Measurements from ENCODE around the gene BTNL2. TPM values are rescaled to one million over a fixed set of nuclear protein-coding genes. Genes with fewer than 3 reads are reported as not detected.

The BTNL2 gene
- total and polyA plus RNA-seq, 2 donors (not counting 3 experiments of a cell fraction or from before 2014, with no cell fraction given): not detected

GRCh38 chr6:32371229-32371628 is 35.8 kb downstream of the BTNL2 start:
- TF ChIP-seq GATA2 (IDR thresholded peaks at IDR 0.05; ENCODE audit: insufficient read depth, insufficient read length, low read depth, low read length) (peak; percentile 48), MYC (IDR thresholded peaks at IDR 0.05; ENCODE audit: low read depth, low read length) (no peak), JUN (IDR thresholded peaks at IDR 0.05; ENCODE audit: borderline replicate concordance, insufficient read depth, insufficient read length, low read depth) (peak; percentile 69), FOS (IDR thresholded peaks at IDR 0.05; ENCODE audit: borderline replicate concordance, insufficient read depth, low read length) (peak; percentile 24)
- CTCF ChIA-PET: no interaction called here
- peak overlapping the region; percentile 70 for H2AFZ ChIP-seq (ENCODE audit: low read depth, low read length)
- POLR2A ChIA-PET: no interaction called here
- dilution Hi-C loops (cut with MboI; ENCODE audit: extremely low pct_ligation_motif_present, low sequenced_read_pairs): no loop called here
- no peaks in the 10 kb centered on the region for H3K27me3 ChIP-seq (ENCODE audit: control insufficient read depth in 2 of 2, insufficient read depth in 2 of 2, low read length in 2 of 2)
- H3K4me1 ChIP-seq (ENCODE audit: control insufficient read depth, extremely low read depth, insufficient read depth, low read length): peaks cover 25% of the 10 kb centered on the region
- H3K4me2 ChIP-seq (ENCODE audit: insufficient read depth, low read length): peak overlapping the region; percentile 70
- H3K79me2 ChIP-seq (ENCODE audit: control insufficient read depth, insufficient read depth, low read length): no peaks in the 10 kb centered on the region
- intact Hi-C loops (cut with micrococcal nuclease): loop anchor here (1.0 to 2.0 kb wide), 2 partner anchors 22 to 174 kb away; no protein-coding TSS in a partner anchor
- no peaks in the 10 kb centered on the region for H3K9me1 ChIP-seq (replicated peaks; ENCODE audit: control insufficient read depth, extremely low read depth, insufficient read depth, low read length)
- no peaks in the 10 kb centered on the region for H3K36me3 ChIP-seq (ENCODE audit: control insufficient read depth in 2 of 2, extremely low read depth in 1 of 2, insufficient read depth in 2 of 2, low read length in 2 of 2)
- FAIRE-seq (peak; percentile 94), DNase-seq (ENCODE audit: low read depth, low spot score) (peak; percentile 76)
- no peaks in the 10 kb centered on the region for H4K20me1 ChIP-seq (replicated peaks; ENCODE audit: control insufficient read depth, extremely low read depth, insufficient read depth, low read length)
- H3K9ac ChIP-seq (replicated peaks; ENCODE audit: extremely low read depth, insufficient read depth, low read length): peak overlapping the region; percentile 51
- peak overlapping the region; percentile 93 for H3K27ac ChIP-seq (ENCODE audit: insufficient read depth, low read depth, low read length)
- no peak overlapping the region for H3K4me3 ChIP-seq (replicated peaks in 1 of 3; ENCODE audit: insufficient read depth in 1 of 3, low read depth in 1 of 3, low read length in 3 of 3)
- BruUV-seq (replicated peaks): no TSS peak
- H3K9me3 ChIP-seq (replicated peaks; ENCODE audit: control insufficient read depth, insufficient read depth, low read length): no peaks in the 10 kb centered on the region

- Histone ChIP-seq H3K79me2 (ENCODE audit: control insufficient read depth, insufficient read depth, low read length) (no peaks in the 10 kb centered on the region), H3K36me3 (ENCODE audit: control insufficient read depth in 2 of 2, extremely low read depth in 1 of 2, insufficient read depth in 2 of 2, low read length in 2 of 2) (no peaks in the 10 kb centered on the region), H3K4me3 (replicated peaks in 1 of 3; ENCODE audit: insufficient read depth in 1 of 3, low read depth in 1 of 3, low read length in 3 of 3) (no peak overlapping the region), H2AFZ (ENCODE audit: low read depth, low read length) (peak overlapping the region; percentile 70), H3K27ac (ENCODE audit: insufficient read depth, low read depth, low read length) (peak overlapping the region; percentile 93), H3K9ac (replicated peaks; ENCODE audit: extremely low read depth, insufficient read depth, low read length) (no peak overlapping the region), H3K27me3 (ENCODE audit: control insufficient read depth in 2 of 2, insufficient read depth in 2 of 2, low read length in 2 of 2) (no peaks in the 10 kb centered on the region), H3K4me1 (ENCODE audit: control insufficient read depth, extremely low read depth, insufficient read depth, low read length) (peaks cover 25% of the 10 kb centered on the region), H3K9me1 (replicated peaks; ENCODE audit: control insufficient read depth, extremely low read depth, insufficient read depth, low read length) (no peaks in the 10 kb centered on the region), H4K20me1 (replicated peaks; ENCODE audit: control insufficient read depth, extremely low read depth, insufficient read depth, low read length) (no peaks in the 10 kb centered on the region), H3K4me2 (ENCODE audit: insufficient read depth, low read length) (peak overlapping the region; percentile 70), H3K9me3 (replicated peaks; ENCODE audit: control insufficient read depth, insufficient read depth, low read length) (no peaks in the 10 kb centered on the region)
- intact Hi-C loops (cut with micrococcal nuclease): loop anchor here (2.0 kb wide), 1 partner anchor 174 kb away; no protein-coding TSS in a partner anchor
- DNase-seq (ENCODE audit: low read depth, low spot score) (peak; percentile 22), FAIRE-seq (no peak)
- dilution Hi-C loops (cut with MboI; ENCODE audit: extremely low pct_ligation_motif_present, low sequenced_read_pairs): no loop called here
- ChIA-PET POLR2A (no interaction called here), CTCF (no interaction called here)
- TF ChIP-seq FOS (IDR thresholded peaks at IDR 0.05; ENCODE audit: borderline replicate concordance, insufficient read depth, low read length) (no peak), EZH2 (IDR thresholded peaks at IDR 0.05; ENCODE audit: borderline replicate concordance, low read depth, low read length, severe bottlenecking) (no peak)
- BruUV-seq (replicated peaks): no TSS peak
Measured at GRCh38 chr6:32370505-32370904, 36.5 kb downstream of the BTNL2 start.
